K562 (cell line): Measurements from ENCODE around the gene ZBTB2.

Experiments
- BDP1 ChIP-seq: IDR thresholded peaks from 3 replicates; pipeline ENCODE4 v1.6.1; 2011; ENCODE audit not compliant: insufficient read length, insufficient read depth
- GATA2 ChIP-seq: sonication (generic); formaldehyde crosslinking; IDR thresholded peaks from 2 replicates; pipeline ENCODE4 v1.4.0; 2020; ENCODE audit warnings: mild to moderate bottlenecking, missing genetic modification reagents
- IRF2 ChIP-seq: sonication (generic); formaldehyde crosslinking; IDR thresholded peaks from 2 replicates; pipeline ENCODE4 v1.8.1; 2022; ENCODE audit warnings: mild to moderate bottlenecking, missing genetic modification reagents
- ZNF121 ChIP-seq: sonication (generic); formaldehyde crosslinking; conservative IDR thresholded peaks from 2 replicates; pipeline ENCODE4 v1.8.0; 2022; ENCODE audit warnings: missing genetic modification reagents
- TF ChIP-seq, protein P1 (sequence below), 3 experiments: fragments of 200-800 bp in 1 of 3; fragments of 250-450 bp in 1 of 3; fragments of 450-650 bp in 1 of 3; sonication (Bioruptor Pico) in 1 of 3; sonication (Bioruptor generic) in 1 of 3; formaldehyde crosslinking in 1 of 3; IDR thresholded peaks; 2 replicates each; pipeline versions ENCODE4 v1.6.1 to v1.8.0; 2016 to 2022; ENCODE audit warnings: mild to moderate bottlenecking in 2 of 3, missing genetic modification characterization in 2 of 3, missing compliant biosample characterization in 1 of 3, moderate library complexity in 1 of 3
- TF ChIP-seq, protein P2 (sequence below): sonication (generic); formaldehyde crosslinking; IDR thresholded peaks from 2 replicates; pipeline ENCODE4 v1.8.1; 2023; ENCODE audit warnings: mild to moderate bottlenecking, missing genetic modification reagents

DNA sequence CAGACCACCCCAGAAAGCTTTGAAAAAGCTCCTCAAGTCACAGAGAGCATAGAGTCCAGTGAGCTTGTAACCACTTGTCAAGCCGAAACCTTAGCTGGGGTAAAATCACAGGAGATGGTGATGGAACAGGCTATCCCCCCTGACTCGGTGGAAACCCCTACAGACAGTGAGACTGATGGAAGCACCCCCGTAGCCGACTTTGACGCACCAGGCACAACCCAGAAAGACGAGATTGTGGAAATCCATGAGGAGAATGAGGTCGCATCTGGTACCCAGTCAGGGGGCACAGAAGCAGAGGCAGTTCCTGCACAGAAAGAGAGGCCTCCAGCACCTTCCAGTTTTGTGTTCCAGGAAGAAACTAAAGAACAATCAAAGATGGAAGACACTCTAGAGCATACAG lies 39.6 kb downstream of the ZBTB2 start:
- TF ChIP-seq IRF2 (CRISPR knock-in tag) (no peak), BDP1 (no peak), GATA2 (CRISPR knock-in tag) (no peak), ZNF121 (CRISPR knock-in tag) (no peak)
- TF ChIP-seq, protein P1, sequence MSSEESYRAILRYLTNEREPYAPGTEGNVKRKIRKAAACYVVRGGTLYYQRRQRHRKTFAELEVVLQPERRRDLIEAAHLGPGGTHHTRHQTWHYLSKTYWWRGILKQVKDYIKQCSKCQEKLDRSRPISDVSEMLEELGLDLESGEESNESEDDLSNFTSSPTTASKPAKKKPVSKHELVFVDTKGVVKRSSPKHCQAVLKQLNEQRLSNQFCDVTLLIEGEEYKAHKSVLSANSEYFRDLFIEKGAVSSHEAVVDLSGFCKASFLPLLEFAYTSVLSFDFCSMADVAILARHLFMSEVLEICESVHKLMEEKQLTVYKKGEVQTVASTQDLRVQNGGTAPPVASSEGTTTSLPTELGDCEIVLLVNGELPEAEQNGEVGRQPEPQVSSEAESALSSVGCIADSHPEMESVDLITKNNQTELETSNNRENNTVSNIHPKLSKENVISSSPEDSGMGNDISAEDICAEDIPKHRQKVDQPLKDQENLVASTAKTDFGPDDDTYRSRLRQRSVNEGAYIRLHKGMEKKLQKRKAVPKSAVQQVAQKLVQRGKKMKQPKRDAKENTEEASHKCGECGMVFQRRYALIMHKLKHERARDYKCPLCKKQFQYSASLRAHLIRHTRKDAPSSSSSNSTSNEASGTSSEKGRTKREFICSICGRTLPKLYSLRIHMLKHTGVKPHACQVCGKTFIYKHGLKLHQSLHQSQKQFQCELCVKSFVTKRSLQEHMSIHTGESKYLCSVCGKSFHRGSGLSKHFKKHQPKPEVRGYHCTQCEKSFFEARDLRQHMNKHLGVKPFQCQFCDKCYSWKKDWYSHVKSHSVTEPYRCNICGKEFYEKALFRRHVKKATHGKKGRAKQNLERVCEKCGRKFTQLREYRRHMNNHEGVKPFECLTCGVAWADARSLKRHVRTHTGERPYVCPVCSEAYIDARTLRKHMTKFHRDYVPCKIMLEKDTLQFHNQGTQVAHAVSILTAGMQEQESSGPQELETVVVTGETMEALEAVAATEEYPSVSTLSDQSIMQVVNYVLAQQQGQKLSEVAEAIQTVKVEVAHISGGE (CRISPR knock-in tag; IDR thresholded peaks at IDR 0.05), result no peak
- TF ChIP-seq, protein P2, sequence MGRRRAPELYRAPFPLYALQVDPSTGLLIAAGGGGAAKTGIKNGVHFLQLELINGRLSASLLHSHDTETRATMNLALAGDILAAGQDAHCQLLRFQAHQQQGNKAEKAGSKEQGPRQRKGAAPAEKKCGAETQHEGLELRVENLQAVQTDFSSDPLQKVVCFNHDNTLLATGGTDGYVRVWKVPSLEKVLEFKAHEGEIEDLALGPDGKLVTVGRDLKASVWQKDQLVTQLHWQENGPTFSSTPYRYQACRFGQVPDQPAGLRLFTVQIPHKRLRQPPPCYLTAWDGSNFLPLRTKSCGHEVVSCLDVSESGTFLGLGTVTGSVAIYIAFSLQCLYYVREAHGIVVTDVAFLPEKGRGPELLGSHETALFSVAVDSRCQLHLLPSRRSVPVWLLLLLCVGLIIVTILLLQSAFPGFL (CRISPR knock-in tag), result no peak
